GM13977 (cell line): ENCODE data around the gene MCM5.

Source experiments
- DNase-seq: peaks from one replicate; pipeline ENCODE4 v3.0.0; 2012; ENCODE audit warnings: low spot score
- in situ Hi-C: fragments of 300-500 bp; cut with MboI; formaldehyde crosslinking; loops from one replicate; pipeline ENCODE4 v1.12.0; 2022; ENCODE audit warnings: low sequenced_read_pairs, low pct_unique_long_range_greater_than_20kb, mixed read lengths, inconsistent platforms; ENCODE audit not compliant: unreplicated experiment
- TF ChIP-seq, protein P1 (sequence below): IDR thresholded peaks from 2 replicates; pipeline ENCODE4 v1.5.1; 2012; ENCODE audit warnings: mild to moderate bottlenecking, control low read depth; ENCODE audit not compliant: insufficient read depth; ENCODE audit errors: extremely low read depth, missing control alignments

MCM5 gene

DNA sequence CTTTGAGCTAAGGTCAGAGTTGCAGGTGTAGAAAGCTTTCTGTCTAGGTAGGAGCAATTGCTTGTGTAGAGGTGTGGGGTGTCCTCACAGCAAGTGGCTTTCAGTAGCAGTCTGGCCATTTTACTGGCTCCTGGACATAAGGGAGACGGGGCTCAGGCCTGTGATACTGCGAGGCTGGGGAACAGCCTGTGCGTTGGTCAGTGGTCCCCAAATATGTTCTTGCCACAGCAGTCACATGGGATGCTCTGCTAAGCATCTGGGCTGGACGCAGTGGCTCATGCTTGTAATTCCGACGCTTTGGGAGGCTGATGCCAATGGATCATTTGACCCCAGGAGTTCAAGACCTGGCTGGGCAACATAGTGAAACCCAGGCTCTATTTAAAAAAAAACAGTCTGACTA, 1.9 kb downstream of the MCM5 start:
- TF ChIP-seq, protein P1, sequence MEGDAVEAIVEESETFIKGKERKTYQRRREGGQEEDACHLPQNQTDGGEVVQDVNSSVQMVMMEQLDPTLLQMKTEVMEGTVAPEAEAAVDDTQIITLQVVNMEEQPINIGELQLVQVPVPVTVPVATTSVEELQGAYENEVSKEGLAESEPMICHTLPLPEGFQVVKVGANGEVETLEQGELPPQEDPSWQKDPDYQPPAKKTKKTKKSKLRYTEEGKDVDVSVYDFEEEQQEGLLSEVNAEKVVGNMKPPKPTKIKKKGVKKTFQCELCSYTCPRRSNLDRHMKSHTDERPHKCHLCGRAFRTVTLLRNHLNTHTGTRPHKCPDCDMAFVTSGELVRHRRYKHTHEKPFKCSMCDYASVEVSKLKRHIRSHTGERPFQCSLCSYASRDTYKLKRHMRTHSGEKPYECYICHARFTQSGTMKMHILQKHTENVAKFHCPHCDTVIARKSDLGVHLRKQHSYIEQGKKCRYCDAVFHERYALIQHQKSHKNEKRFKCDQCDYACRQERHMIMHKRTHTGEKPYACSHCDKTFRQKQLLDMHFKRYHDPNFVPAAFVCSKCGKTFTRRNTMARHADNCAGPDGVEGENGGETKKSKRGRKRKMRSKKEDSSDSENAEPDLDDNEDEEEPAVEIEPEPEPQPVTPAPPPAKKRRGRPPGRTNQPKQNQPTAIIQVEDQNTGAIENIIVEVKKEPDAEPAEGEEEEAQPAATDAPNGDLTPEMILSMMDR = no peak
- in situ Hi-C loops = no loop called here
- DNase-seq = no peak

DNA sequence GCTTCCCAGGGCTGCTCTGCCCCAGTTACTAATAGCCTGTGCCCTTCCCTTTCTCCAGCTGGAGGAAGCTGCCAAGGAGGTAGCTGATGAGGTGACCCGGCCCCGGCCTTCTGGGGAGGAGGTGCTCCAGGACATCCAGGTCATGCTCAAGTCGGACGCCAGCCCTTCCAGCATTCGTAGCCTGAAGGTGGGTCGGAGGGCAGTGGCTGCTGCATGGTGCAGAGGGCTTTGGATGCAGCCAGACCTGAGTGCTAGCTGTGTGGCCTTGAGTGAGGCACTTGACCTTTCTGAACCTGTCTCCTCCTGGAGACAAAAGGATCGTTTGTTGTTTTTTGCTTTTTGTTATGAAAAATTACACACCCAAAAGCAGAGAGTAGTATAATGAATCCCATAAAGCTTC, 3.4 kb downstream of the MCM5 start:
- in situ Hi-C loops = no loop called here
- DNase-seq = no peak
- TF ChIP-seq, protein P1 = no peak

DNA sequence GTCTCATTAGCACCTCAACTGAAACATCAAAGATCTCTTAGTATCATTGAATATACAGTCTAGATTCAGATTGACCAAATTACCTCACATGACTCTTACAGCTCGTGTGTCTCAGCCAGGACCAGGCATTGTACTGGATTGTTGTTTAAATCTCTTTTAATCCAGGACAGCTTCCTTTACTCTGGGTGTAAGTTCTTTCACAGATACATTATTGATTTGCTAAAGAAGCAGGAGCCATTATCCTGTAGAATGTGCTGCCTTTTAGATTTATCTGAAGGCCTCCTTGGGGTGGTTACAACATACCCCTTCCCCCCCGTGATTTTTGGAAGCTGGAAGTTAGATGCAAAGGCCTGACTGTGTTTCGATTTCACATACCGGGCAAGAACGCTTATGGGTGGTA, 4.2 kb downstream of the MCM5 start:
- TF ChIP-seq, protein P1 = no peak
- no peak for DNase-seq
- in situ Hi-C loops = no loop called here

DNA sequence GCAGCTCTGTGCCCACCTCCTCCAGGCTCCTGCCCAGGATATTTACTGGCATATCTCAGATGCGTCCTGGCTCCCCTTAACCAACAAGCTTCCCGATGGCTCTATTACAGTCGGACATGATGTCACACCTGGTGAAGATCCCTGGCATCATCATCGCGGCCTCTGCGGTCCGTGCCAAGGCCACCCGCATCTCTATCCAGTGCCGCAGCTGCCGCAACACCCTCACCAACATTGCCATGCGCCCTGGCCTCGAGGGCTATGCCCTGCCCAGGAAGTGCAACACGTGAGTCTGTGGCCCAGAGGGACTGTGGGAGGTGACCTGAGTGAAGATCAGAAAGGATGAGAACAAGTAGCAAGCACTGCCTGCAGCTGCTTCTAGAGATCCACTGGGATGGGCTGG, 6.5 kb downstream of the MCM5 start:
- in situ Hi-C loops = no loop called here
- DNase-seq = no peak
- TF ChIP-seq, protein P1 = no peak

DNA sequence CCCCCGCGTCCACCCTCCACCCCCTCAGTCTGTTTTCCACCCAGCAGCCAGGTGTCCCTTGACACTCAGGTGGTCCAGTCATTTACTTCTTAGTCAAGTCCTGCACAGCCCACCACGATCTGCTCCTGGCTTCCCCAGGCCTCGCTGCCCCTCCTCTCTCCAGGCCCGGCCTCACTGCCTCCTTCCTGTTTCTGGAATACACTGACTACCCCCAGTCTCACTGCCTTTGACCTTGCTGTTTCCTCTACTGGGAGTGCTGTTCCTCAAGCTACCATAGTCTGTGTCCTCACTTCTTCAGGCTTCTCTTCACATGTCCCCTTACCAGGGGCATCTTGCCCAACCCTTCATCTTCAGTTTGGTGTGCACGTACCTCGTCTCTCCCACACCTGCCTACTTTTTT, 7.4 kb downstream of the MCM5 start:
- in situ Hi-C loops = no loop called here
- DNase-seq = no peak
- TF ChIP-seq, protein P1 = no peak

DNA sequence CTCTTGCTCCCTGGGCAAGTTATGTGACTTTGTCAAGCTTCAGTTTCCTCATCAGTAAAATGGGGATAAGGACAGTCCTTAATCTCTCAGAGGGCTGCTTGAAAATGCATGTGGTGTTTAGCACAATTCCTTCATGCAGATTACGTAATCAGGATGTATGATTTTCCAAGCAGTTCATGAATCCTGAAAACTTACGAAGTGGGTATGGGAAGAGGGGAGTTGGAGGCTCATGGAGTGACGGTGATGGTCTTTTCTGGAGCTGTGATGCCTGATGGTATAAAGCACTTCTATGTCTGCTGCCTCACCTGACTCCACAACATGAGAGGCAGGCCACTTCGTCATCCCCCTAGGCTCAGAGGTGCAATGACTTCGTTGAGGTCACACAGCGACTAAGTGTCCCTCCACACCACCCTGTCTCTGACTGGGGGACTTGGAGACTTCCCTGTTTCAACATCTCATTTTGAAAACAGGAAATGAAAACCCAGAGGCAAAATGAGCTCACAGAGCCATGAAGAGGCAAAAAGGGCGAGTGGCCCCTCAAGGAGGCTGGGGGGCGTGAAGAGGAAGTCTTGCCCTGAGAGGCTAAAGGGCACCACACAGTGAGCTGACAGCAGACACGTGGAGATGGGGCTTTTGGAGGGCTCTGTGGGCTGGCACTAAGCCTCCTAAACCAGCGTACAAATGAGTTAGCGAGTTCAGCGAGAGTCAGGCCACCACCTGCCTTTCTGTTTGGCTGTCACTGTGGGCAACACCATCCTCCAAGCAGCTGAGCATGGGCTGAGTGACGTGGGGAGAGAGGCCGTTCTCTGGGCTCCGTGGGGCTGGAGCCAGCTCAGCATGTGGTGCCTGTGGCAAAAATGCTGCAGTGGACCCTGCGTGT, 10.1 kb downstream of the MCM5 start:
- in situ Hi-C loops = no loop called here
- TF ChIP-seq, protein P1 = no peak
- DNase-seq = peak; percentile 85
